HepG2 (cell line): ENCODE measurements around the gene MIDN. TPM values are rescaled to one million over a fixed set of nuclear protein-coding genes. Genes with fewer than 3 reads are reported as not detected.

ENCODE experiments used
- ATF7-NPFF ChIP-seq: sonication (generic); formaldehyde crosslinking; IDR thresholded peaks from 2 replicates; pipeline ENCODE4 v1.8.1; 2023; ENCODE audit warnings: mild to moderate bottlenecking, low read depth, missing genetic modification reagents, moderate library complexity
- EEA1 ChIP-seq: sonication (generic); formaldehyde crosslinking; IDR thresholded peaks from 2 replicates; pipeline ENCODE4 v1.5.1; 2020; ENCODE audit warnings: mild to moderate bottlenecking, missing genetic modification reagents, borderline replicate concordance
- FIP1L1 ChIP-seq: fragments of 200-400 bp; formaldehyde crosslinking; IDR thresholded peaks from 2 replicates; pipeline ENCODE4 v1.6.1; 2018; ENCODE audit warnings: low read depth, mild to moderate bottlenecking, low read length, moderate library complexity, borderline replicate concordance; ENCODE audit not compliant: insufficient read depth
- FOXA3 ChIP-seq: IDR thresholded peaks from 2 replicates; pipeline ENCODE4 v1.6.1; 2016; ENCODE audit warnings: missing genetic modification reagents, missing compliant biosample characterization
- IRF2 ChIP-seq: IDR thresholded peaks from 2 replicates; pipeline ENCODE4 v1.6.1; 2018; ENCODE audit warnings: missing genetic modification reagents, missing compliant biosample characterization
- MXD3 ChIP-seq: IDR thresholded peaks from 2 replicates; pipeline ENCODE4 v1.6.1; 2016; ENCODE audit warnings: mild to moderate bottlenecking, missing biosample characterization, missing genetic modification reagents
- PLRG1 ChIP-seq: fragments of 450-650 bp; conservative IDR thresholded peaks from 2 replicates; pipeline ENCODE4 v1.6.1; 2016
- POLR2G ChIP-seq: fragments of 200-400 bp; formaldehyde crosslinking; IDR thresholded peaks from 2 replicates; pipeline ENCODE4 v1.6.1; 2018; ENCODE audit warnings: mild to moderate bottlenecking, low read depth, low read length, moderate library complexity
- SIN3A ChIP-seq: IDR thresholded peaks from 2 replicates; pipeline ENCODE4 v1.6.1; 2011; ENCODE audit warnings: low read depth, mild to moderate bottlenecking, control low read depth, low read length, borderline replicate concordance
- SMAD9 ChIP-seq: sonication (generic); formaldehyde crosslinking; IDR thresholded peaks from 2 replicates; pipeline ENCODE4 v1.5.1; 2020; ENCODE audit warnings: mild to moderate bottlenecking, missing genetic modification reagents
- SMARCC2 ChIP-seq: fragments of 450-650 bp; IDR thresholded peaks from 2 replicates; pipeline ENCODE4 v1.6.1; 2017; ENCODE audit warnings: antibody characterized with exemption, mild to moderate bottlenecking
- SRSF1 ChIP-seq: fragments of 200-400 bp; formaldehyde crosslinking; optimal IDR thresholded peaks from 2 replicates; pipeline ENCODE3; 2017; ENCODE audit warnings: mild to moderate bottlenecking, low read depth, low read length, moderate library complexity
- TAF1 ChIP-seq: sonication (generic); formaldehyde crosslinking; IDR thresholded peaks from 2 replicates; pipeline ENCODE4 v1.4.0; 2020; ENCODE audit warnings: missing genetic modification reagents
- THYN1 ChIP-seq: sonication (generic); formaldehyde crosslinking; IDR thresholded peaks from 2 replicates; pipeline ENCODE4 v1.8.1; 2023; ENCODE audit warnings: low read depth, mild to moderate bottlenecking, moderate library complexity, missing genetic modification reagents, borderline replicate concordance
- TSC22D2 ChIP-seq: sonication (generic); formaldehyde crosslinking; IDR thresholded peaks from 2 replicates; pipeline ENCODE4 v1.5.1; 2020; ENCODE audit warnings: missing genetic modification reagents, mild to moderate bottlenecking, borderline replicate concordance
- U2AF1 ChIP-seq: fragments of 200-400 bp; formaldehyde crosslinking; optimal IDR thresholded peaks from 2 replicates; pipeline ENCODE3; 2017; ENCODE audit warnings: mild to moderate bottlenecking, low read depth, low read length
- ZBTB14 ChIP-seq: sonication (generic); formaldehyde crosslinking; IDR thresholded peaks from 2 replicates; pipeline ENCODE4 v1.4.0; 2020; ENCODE audit warnings: missing genetic modification reagents
- ZNF225 ChIP-seq: sonication (generic); formaldehyde crosslinking; IDR thresholded peaks from 2 replicates; pipeline ENCODE4 v1.4.0; 2020; ENCODE audit warnings: mild to moderate bottlenecking, missing genetic modification reagents
- polyA plus RNA-seq, 8 experiments: library from polyadenylated mRNA; depleted of rRNA in 3 of 8; stranded (reverse) in 7 of 8; unstranded in 1 of 8; fragments of >200 nt; fragmentation: Illumina TruSeq in 4 of 8; extraction: Trizol in 4 of 8; gene quantifications; 2 replicates each; pipeline versions ENCODE4 v1.2.1 to v1.2.3, GENCODE V29; 2011 to 2016; ENCODE audit warnings: low read depth in 4 of 8, missing spikeins in 1 of 8, mixed read lengths in 1 of 8; ENCODE audit not compliant: insufficient read depth in 1 of 8
- total RNA-seq, 5 experiments: library from RNA; depleted of rRNA; stranded (reverse); fragments of >200 nt; fragmentation: Illumina TruSeq; extraction: Trizol; gene quantifications; 2 replicates each; pipeline ENCODE4 v1.2.3, GENCODE V29; 2016; ENCODE audit warnings: low read depth in 1 of 5
- TF ChIP-seq, protein P1 (sequence below): sonication (generic); formaldehyde crosslinking; IDR thresholded peaks from 2 replicates; pipeline ENCODE4 v1.4.0; 2020; ENCODE audit warnings: missing genetic modification reagents
- TF ChIP-seq, protein P2 (sequence below): sonication (generic); formaldehyde crosslinking; conservative IDR thresholded peaks from 2 replicates; pipeline ENCODE4 v1.5.0; 2020; ENCODE audit warnings: missing genetic modification reagents
- TF ChIP-seq, protein P3 (sequence below): fragments of 450-650 bp; IDR thresholded peaks from 2 replicates; pipeline ENCODE4 v1.6.1; 2017; ENCODE audit warnings: mild to moderate bottlenecking

The MIDN gene
- total and polyA plus RNA-seq, 2 of the 13 experiments (the other 11 are each of a cell fraction or from before 2014, with no cell fraction given) = 8.4 to 18.0 TPM

GRCh38 chr19:1252821-1253513 lies 4.6 kb downstream of the MIDN start (continued):
- peak; percentile 15; the same call in 1 of the 2 replicates for TF ChIP-seq MXD3
- TF ChIP-seq IRF2 = no peak
- peak; percentile 13 for TF ChIP-seq SRSF1
- TF ChIP-seq POLR2G = peak; percentile 69; the same call in 1 of the 2 replicates
- TF ChIP-seq SMAD9 (CRISPR knock-in tag) = no peak
- TF ChIP-seq U2AF1 = peak; percentile 5
- TF ChIP-seq, protein P1, sequence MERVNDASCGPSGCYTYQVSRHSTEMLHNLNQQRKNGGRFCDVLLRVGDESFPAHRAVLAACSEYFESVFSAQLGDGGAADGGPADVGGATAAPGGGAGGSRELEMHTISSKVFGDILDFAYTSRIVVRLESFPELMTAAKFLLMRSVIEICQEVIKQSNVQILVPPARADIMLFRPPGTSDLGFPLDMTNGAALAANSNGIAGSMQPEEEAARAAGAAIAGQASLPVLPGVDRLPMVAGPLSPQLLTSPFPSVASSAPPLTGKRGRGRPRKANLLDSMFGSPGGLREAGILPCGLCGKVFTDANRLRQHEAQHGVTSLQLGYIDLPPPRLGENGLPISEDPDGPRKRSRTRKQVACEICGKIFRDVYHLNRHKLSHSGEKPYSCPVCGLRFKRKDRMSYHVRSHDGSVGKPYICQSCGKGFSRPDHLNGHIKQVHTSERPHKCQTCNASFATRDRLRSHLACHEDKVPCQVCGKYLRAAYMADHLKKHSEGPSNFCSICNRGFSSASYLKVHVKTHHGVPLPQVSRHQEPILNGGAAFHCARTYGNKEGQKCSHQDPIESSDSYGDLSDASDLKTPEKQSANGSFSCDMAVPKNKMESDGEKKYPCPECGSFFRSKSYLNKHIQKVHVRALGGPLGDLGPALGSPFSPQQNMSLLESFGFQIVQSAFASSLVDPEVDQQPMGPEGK (CRISPR knock-in tag) = peak; percentile 75
- no peak for TF ChIP-seq ZNF225 (CRISPR knock-in tag)
- TF ChIP-seq SMARCC2 = no peak
- peak; percentile 35; the same call in 1 of the 2 replicates for TF ChIP-seq SIN3A
- no peak for TF ChIP-seq FOXA3 (CRISPR knock-in tag)
- no peak for TF ChIP-seq FIP1L1
- 0 out of 2 replicates have a peak, but pooled peaks have one; percentile 58 for TF ChIP-seq TAF1 (CRISPR knock-in tag)
- no peak for TF ChIP-seq ATF7-NPFF (CRISPR knock-in tag)
- TF ChIP-seq, protein P2, sequence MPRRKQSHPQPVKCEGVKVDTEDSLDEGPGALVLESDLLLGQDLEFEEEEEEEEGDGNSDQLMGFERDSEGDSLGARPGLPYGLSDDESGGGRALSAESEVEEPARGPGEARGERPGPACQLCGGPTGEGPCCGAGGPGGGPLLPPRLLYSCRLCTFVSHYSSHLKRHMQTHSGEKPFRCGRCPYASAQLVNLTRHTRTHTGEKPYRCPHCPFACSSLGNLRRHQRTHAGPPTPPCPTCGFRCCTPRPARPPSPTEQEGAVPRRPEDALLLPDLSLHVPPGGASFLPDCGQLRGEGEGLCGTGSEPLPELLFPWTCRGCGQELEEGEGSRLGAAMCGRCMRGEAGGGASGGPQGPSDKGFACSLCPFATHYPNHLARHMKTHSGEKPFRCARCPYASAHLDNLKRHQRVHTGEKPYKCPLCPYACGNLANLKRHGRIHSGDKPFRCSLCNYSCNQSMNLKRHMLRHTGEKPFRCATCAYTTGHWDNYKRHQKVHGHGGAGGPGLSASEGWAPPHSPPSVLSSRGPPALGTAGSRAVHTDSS (CRISPR knock-in tag) = no peak
- TF ChIP-seq TSC22D2 = no peak
- no peak for TF ChIP-seq THYN1 (CRISPR knock-in tag)
- TF ChIP-seq EEA1 (CRISPR knock-in tag) = no peak
- TF ChIP-seq PLRG1 = no peak
- TF ChIP-seq ZBTB14 (CRISPR knock-in tag) = no peak
- TF ChIP-seq, protein P3, sequence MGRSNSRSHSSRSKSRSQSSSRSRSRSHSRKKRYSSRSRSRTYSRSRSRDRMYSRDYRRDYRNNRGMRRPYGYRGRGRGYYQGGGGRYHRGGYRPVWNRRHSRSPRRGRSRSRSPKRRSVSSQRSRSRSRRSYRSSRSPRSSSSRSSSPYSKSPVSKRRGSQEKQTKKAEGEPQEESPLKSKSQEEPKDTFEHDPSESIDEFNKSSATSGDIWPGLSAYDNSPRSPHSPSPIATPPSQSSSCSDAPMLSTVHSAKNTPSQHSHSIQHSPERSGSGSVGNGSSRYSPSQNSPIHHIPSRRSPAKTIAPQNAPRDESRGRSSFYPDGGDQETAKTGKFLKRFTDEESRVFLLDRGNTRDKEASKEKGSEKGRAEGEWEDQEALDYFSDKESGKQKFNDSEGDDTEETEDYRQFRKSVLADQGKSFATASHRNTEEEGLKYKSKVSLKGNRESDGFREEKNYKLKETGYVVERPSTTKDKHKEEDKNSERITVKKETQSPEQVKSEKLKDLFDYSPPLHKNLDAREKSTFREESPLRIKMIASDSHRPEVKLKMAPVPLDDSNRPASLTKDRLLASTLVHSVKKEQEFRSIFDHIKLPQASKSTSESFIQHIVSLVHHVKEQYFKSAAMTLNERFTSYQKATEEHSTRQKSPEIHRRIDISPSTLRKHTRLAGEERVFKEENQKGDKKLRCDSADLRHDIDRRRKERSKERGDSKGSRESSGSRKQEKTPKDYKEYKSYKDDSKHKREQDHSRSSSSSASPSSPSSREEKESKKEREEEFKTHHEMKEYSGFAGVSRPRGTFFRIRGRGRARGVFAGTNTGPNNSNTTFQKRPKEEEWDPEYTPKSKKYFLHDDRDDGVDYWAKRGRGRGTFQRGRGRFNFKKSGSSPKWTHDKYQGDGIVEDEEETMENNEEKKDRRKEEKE = no peak
